HCT116 (cell line): ENCODE measurements around the gene LYPD6.

Source experiments
- EZH2 ChIP-seq: fragments of 200-600 bp; sonication (generic); IDR thresholded peaks from 2 replicates; pipeline ENCODE4 v1.6.1; 2017; ENCODE audit warnings: antibody characterized with exemption, mixed run types
- EZH2phosphoT487 ChIP-seq: fragments of 200-600 bp; IDR thresholded peaks from 2 replicates; pipeline ENCODE4 v1.6.1; 2018; ENCODE audit warnings: antibody characterized with exemption, borderline replicate concordance
- FOSL1 ChIP-seq: IDR thresholded peaks from 2 replicates; pipeline ENCODE4 v1.6.1; 2012; ENCODE audit warnings: low read depth
- POLR2A ChIP-seq: IDR thresholded peaks from 2 replicates; pipeline ENCODE4 v1.7.0; 2011; ENCODE audit warnings: borderline replicate concordance; ENCODE audit not compliant: insufficient read depth, insufficient read length; ENCODE audit errors: extremely low read depth
- POLR2AphosphoS5 ChIP-seq: IDR thresholded peaks from 2 replicates; pipeline ENCODE4 v1.6.1; 2011; ENCODE audit warnings: mild to moderate bottlenecking, low read depth, low read length, moderate library complexity
- RAD21 ChIP-seq: IDR thresholded peaks from 2 replicates; pipeline ENCODE4 v1.6.1; 2012; ENCODE audit warnings: low read depth, mild to moderate bottlenecking
- SIN3A ChIP-seq: IDR thresholded peaks from 2 replicates; pipeline ENCODE4 v1.6.1; 2012; ENCODE audit warnings: low read depth
- TCF7L2 ChIP-seq: IDR thresholded peaks from 2 replicates; pipeline ENCODE4 v1.7.0; 2011; ENCODE audit warnings: borderline replicate concordance, inconsistent platforms; ENCODE audit not compliant: insufficient read depth, insufficient read length; ENCODE audit errors: extremely low read depth
- TF ChIP-seq, protein P1 (sequence below), 3 experiments: fragments of 200-600 bp in 1 of 3; sonication (generic) in 1 of 3; IDR thresholded peaks in 2 of 3; conservative IDR thresholded peaks in 1 of 3; 2 replicates each; pipeline ENCODE4 v1.5.1; 2012 to 2017; ENCODE audit warnings: low read depth in 2 of 3, low read length in 2 of 3, antibody characterized with exemption in 1 of 3, borderline replicate concordance in 1 of 3, control low read depth in 1 of 3, mild to moderate bottlenecking in 1 of 3, mixed read lengths in 1 of 3, mixed run types in 1 of 3, moderate library complexity in 1 of 3; ENCODE audit not compliant: insufficient read depth in 1 of 3
- TF ChIP-seq, protein P2 (sequence below): IDR thresholded peaks from 2 replicates; pipeline ENCODE4 v1.6.1; 2012
- TF ChIP-seq, protein P3 (sequence below): IDR thresholded peaks from 2 replicates; pipeline ENCODE4 v1.6.1; 2012

DNA sequence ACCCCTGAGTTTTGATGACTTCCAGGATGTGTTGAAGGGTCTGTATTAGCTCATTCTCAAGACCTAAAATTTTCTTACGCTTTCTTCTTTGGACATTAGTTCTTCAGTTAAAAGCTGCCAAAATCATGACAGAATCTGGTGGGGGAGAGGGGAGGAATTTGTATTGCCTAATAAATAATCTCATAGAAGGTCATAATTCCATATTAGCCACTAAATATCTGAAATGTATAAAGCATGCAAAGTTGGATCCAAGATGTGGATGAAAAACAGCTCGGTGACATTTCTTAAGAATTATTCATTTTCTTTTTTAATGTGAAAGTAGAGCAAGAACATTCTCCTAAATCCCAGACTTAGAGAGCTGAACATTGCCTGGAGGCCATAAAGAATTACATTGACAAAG lies 137.0 kb downstream of the LYPD6 start:
- TF ChIP-seq, protein P1, sequence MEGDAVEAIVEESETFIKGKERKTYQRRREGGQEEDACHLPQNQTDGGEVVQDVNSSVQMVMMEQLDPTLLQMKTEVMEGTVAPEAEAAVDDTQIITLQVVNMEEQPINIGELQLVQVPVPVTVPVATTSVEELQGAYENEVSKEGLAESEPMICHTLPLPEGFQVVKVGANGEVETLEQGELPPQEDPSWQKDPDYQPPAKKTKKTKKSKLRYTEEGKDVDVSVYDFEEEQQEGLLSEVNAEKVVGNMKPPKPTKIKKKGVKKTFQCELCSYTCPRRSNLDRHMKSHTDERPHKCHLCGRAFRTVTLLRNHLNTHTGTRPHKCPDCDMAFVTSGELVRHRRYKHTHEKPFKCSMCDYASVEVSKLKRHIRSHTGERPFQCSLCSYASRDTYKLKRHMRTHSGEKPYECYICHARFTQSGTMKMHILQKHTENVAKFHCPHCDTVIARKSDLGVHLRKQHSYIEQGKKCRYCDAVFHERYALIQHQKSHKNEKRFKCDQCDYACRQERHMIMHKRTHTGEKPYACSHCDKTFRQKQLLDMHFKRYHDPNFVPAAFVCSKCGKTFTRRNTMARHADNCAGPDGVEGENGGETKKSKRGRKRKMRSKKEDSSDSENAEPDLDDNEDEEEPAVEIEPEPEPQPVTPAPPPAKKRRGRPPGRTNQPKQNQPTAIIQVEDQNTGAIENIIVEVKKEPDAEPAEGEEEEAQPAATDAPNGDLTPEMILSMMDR (IDR thresholded peaks at IDR 0.05 in 2 of 3, conservative IDR thresholded peaks at IDR 0.05 in 1 of 3; ENCODE audit: borderline replicate concordance in 1 of 3, insufficient read depth in 1 of 3, low read depth in 2 of 3, low read length in 2 of 3) = no peak
- TF ChIP-seq EZH2phosphoT487 = no peak
- TF ChIP-seq EZH2 = no peak
- no peak for TF ChIP-seq TCF7L2
- TF ChIP-seq POLR2A = no peak
- TF ChIP-seq, protein P2, sequence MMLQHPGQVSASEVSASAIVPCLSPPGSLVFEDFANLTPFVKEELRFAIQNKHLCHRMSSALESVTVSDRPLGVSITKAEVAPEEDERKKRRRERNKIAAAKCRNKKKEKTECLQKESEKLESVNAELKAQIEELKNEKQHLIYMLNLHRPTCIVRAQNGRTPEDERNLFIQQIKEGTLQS = no peak
- no peak for TF ChIP-seq RAD21
- TF ChIP-seq FOSL1 = no peak
- no peak for TF ChIP-seq SIN3A
- TF ChIP-seq, protein P3, sequence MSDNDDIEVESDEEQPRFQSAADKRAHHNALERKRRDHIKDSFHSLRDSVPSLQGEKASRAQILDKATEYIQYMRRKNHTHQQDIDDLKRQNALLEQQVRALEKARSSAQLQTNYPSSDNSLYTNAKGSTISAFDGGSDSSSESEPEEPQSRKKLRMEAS = no peak
- TF ChIP-seq POLR2AphosphoS5 = no peak
